Osteocyte (in vitro differentiated cells): ENCODE results near the gene CST3. TPM values are rescaled to one million over a fixed set of nuclear protein-coding genes. Genes with fewer than 3 reads are reported as not detected.

ENCODE experiments used
- DNase-seq: peaks from one replicate; pipeline ENCODE4 v3.0.0; 2021; ENCODE audit warnings: mixed read lengths; ENCODE audit not compliant: unreplicated experiment; ENCODE audit errors: extremely low spot score
- H3K27ac Mint-ChIP-seq: one replicate; pipeline ENCODE4 v1.8.0; 2021; ENCODE audit warnings: mild to moderate bottlenecking, mixed read lengths; ENCODE audit not compliant: unreplicated experiment
- H3K27me3 Mint-ChIP-seq: one replicate; pipeline ENCODE4 v1.8.0; 2021; ENCODE audit warnings: mixed read lengths; ENCODE audit not compliant: unreplicated experiment
- H3K36me3 Mint-ChIP-seq: one replicate; pipeline ENCODE4 v1.8.0; 2021; ENCODE audit warnings: mixed read lengths; ENCODE audit not compliant: unreplicated experiment
- H3K4me1 Mint-ChIP-seq: one replicate; pipeline ENCODE4 v1.8.0; 2021; ENCODE audit warnings: mixed read lengths; ENCODE audit not compliant: unreplicated experiment
- H3K4me3 Mint-ChIP-seq: one replicate; pipeline ENCODE4 v1.8.0; 2021; ENCODE audit warnings: mild to moderate bottlenecking, moderate library complexity, mixed read lengths; ENCODE audit not compliant: unreplicated experiment
- H3K9me3 Mint-ChIP-seq: one replicate; pipeline ENCODE4 v1.8.0; 2021; ENCODE audit warnings: mixed read lengths; ENCODE audit not compliant: unreplicated experiment
- CTCF ChIP-seq: fragments of 200-600 bp; sonication (generic); IDR thresholded peaks from 2 replicates; pipeline ENCODE4 v1.5.0; 2021; ENCODE audit warnings: antibody characterized with exemption, mild to moderate bottlenecking, moderate library complexity
- total RNA-seq: library from RNA; stranded (reverse); gene quantifications from 2 replicates; pipeline ENCODE4 v1.2.1, GENCODE V29; 2021

The CST3 gene
- total RNA-seq, 1 donor from 2014 or later = 710 TPM

- H3K36me3 Mint-ChIP-seq = no peaks in the 10 kb centered on the region
Measured at GRCh38 chr20:23601715-23602114, 36.0 kb downstream of the CST3 start.

GRCh38 chr20:23598481-23598880 lies 39.3 kb downstream of the CST3 start:
- Mint-ChIP-seq H3K27ac (no peak overlapping the region), H3K27me3 (peaks cover 40% of the 10 kb centered on the region), H3K36me3 (no peaks in the 10 kb centered on the region), H3K4me3 (no peak overlapping the region), H3K9me3 (no peaks in the 10 kb centered on the region), H3K4me1 (peaks cover 9% of the 10 kb centered on the region)
- DNase-seq = no peak
- TF ChIP-seq CTCF = no peak

More at GRCh38 chr20:23601715-23602114, 36.0 kb downstream of the CST3 start:
- Mint-ChIP-seq H3K27me3 (peaks cover 35% of the 10 kb centered on the region), H3K4me3 (no peak overlapping the region), H3K4me1 (peaks cover 20% of the 10 kb centered on the region), H3K27ac (no peak overlapping the region), H3K9me3 (no peaks in the 10 kb centered on the region)
- no peak for TF ChIP-seq CTCF
- DNase-seq = no peak

GRCh38 chr20:23596579-23597250 lies 41.0 kb downstream of the CST3 start:
- H3K9me3 Mint-ChIP-seq = no peaks in the 10 kb centered on the region
- H3K4me1 Mint-ChIP-seq = peaks cover 1% of the 10 kb centered on the region
- H3K27me3 Mint-ChIP-seq = peaks cover 40% of the 10 kb centered on the region
- H3K27ac Mint-ChIP-seq = no peak overlapping the region
- no peak overlapping the region for H3K4me3 Mint-ChIP-seq
- no peaks in the 10 kb centered on the region for H3K36me3 Mint-ChIP-seq
- DNase-seq = no peak
- no peak for TF ChIP-seq CTCF

GRCh38 chr20:23595941-23596340 lies 41.8 kb downstream of the CST3 start:
- no peak for DNase-seq
- Mint-ChIP-seq H3K27ac (no peak overlapping the region), H3K36me3 (no peaks in the 10 kb centered on the region), H3K4me3 (no peak overlapping the region), H3K9me3 (no peaks in the 10 kb centered on the region), H3K4me1 (no peaks in the 10 kb centered on the region), H3K27me3 (peaks cover 40% of the 10 kb centered on the region)
- no peak for TF ChIP-seq CTCF

- Mint-ChIP-seq H3K4me1 (no peaks in the 10 kb centered on the region), H3K9me3 (no peaks in the 10 kb centered on the region), H3K27me3 (peaks cover 14% of the 10 kb centered on the region), H3K36me3 (no peaks in the 10 kb centered on the region), H3K4me3 (no peak overlapping the region), H3K27ac (no peak overlapping the region)
- no peak for DNase-seq
- TF ChIP-seq CTCF = no peak
Measured at GRCh38 chr20:23588434-23589403, 49.0 kb downstream of the CST3 start.
